ENCODE results near the gene IGFBP6. TPM values are rescaled to one million over a fixed set of nuclear protein-coding genes. Genes with fewer than 3 reads are reported as not detected.

IGFBP6 gene
- total RNA-seq, 1 donor from 2014 or later: 70.3 TPM

DNA sequence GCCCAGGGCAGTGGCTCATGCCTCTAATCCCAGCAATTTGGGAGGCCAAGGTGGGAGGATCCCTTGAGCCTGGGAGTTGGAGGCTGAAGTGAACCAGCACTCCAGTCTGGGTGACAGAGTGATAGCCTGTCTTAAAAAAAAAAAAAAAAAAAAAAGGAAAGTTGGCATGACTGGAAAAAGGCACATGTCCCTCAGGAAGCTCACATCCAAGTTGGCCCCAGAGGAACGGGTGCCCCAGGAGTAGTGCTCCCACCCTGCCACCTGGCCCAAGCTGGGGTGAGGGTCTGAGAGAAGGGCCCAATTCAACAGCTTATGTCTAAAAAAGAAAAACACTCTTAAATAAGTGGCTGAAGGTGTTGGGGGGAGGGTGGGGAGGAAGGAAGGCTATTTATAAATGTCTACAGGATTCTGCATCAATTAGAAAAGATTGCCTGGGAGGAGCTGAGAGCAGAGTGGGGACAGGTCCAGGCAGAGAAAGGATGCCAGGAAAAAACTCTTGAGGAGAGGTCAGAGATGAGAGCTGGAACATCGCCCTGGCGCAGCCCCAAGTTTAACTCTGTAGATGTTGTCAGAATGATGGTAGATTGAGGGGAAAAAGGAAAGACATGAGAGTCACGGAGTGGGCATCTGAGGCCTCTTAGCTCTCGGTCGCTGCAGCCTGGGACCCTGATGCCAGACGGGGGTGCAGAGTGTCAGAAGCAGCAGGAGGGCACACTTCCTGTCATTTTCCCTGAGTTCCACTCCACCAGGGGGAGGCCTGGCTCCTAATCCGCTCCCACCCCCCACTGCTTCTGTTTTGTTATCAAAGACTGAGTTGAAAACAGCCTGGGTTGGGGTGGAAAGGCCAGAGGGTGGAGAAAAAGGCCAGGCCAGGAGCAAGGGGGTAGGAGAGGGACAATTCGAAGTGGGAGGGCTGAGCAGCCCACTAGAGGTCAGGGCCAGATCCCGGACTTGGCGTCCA is 25.6 kb upstream of the IGFBP6 start:
- Mint-ChIP-seq H3K9me3 (no peaks in the 10 kb centered on the region), H3K4me1 (peaks cover 83% of the 10 kb centered on the region), H3K27ac (peak overlapping the region; percentile 93), H3K27me3 (ENCODE audit: low read depth) (no peaks in the 10 kb centered on the region), H3K4me3 (no peak overlapping the region), H3K36me3 (peaks cover 13% of the 10 kb centered on the region)
- TF ChIP-seq, protein P1, sequence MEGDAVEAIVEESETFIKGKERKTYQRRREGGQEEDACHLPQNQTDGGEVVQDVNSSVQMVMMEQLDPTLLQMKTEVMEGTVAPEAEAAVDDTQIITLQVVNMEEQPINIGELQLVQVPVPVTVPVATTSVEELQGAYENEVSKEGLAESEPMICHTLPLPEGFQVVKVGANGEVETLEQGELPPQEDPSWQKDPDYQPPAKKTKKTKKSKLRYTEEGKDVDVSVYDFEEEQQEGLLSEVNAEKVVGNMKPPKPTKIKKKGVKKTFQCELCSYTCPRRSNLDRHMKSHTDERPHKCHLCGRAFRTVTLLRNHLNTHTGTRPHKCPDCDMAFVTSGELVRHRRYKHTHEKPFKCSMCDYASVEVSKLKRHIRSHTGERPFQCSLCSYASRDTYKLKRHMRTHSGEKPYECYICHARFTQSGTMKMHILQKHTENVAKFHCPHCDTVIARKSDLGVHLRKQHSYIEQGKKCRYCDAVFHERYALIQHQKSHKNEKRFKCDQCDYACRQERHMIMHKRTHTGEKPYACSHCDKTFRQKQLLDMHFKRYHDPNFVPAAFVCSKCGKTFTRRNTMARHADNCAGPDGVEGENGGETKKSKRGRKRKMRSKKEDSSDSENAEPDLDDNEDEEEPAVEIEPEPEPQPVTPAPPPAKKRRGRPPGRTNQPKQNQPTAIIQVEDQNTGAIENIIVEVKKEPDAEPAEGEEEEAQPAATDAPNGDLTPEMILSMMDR (IDR thresholded peaks at IDR 0.05; ENCODE audit: unreplicated experiment): no peak
- DNase-seq (ENCODE audit: low spot score in 2 of 2, unreplicated experiment in 2 of 2): no peak

DNA sequence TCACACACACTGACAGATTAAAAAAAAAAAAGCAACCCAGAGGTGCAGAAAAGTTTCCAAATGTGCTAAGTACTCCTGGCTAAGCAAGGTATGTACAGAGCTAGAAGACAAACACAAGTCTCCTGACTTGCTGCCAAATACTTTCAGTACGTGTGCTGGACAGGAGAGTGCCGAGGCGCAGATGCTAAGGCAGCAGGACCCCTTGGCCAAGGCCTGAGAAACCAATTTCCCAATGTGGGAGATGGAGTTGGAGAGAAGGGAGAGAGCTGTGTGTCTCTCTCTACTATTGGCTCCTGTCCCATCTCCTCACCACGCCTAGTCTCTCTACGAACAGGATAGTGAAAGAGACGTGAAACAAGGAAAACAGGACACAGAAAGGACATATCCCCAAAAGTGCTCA is 23.6 kb upstream of the IGFBP6 start:
- Mint-ChIP-seq H3K27ac (peak overlapping the region; percentile 49), H3K27me3 (ENCODE audit: low read depth) (no peaks in the 10 kb centered on the region), H3K4me3 (no peak overlapping the region), H3K9me3 (no peaks in the 10 kb centered on the region), H3K4me1 (peaks cover 86% of the 10 kb centered on the region), H3K36me3 (peaks cover 11% of the 10 kb centered on the region)
- TF ChIP-seq, protein P1 (IDR thresholded peaks at IDR 0.05; ENCODE audit: unreplicated experiment): no peak
- DNase-seq (ENCODE audit: low spot score in 2 of 2, unreplicated experiment in 2 of 2): no peak

DNA sequence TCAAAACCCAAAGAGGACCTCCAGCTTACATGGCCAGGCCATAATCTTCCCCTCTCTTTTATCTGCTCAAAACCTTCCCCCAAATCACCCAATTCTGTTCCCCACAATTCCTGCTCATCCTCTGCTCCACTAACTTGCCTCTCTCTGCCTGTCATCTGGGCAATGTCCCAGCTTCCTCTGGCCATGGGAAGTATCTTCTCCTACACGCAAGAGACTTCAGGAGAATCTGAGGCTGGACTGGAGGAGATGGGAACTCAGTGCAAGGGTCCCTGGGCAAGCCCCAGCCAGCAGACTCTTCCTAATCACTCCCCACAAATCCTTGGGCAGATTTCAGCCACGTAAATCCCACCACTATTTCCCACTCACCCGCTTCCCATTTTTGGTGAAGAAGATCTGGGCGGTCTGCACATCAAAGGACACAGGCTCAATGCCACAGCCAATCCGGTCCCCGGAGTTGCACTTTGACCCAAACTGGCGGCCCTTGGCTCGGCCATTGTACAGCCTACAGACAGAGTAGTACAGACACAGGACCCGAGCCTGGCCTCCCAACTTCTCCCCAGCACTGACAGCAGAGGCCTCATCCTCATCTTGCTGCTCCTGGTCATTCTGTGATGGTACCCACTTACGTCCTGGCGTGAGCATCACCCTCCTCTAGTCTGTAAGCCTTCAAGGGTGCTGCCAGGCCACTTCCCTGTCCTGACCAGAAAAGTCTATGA is 23.0 kb upstream of the IGFBP6 start:
- H3K27ac Mint-ChIP-seq: peak overlapping the region; percentile 49
- TF ChIP-seq, protein P1 (IDR thresholded peaks at IDR 0.05; ENCODE audit: unreplicated experiment): no peak
- H3K36me3 Mint-ChIP-seq: peaks cover 11% of the 10 kb centered on the region
- no peak overlapping the region for H3K4me3 Mint-ChIP-seq
- H3K4me1 Mint-ChIP-seq: peaks cover 80% of the 10 kb centered on the region
- H3K9me3 Mint-ChIP-seq: no peaks in the 10 kb centered on the region
- no peak for DNase-seq (ENCODE audit: low spot score in 2 of 2, unreplicated experiment in 2 of 2)
- H3K27me3 Mint-ChIP-seq (ENCODE audit: low read depth): no peaks in the 10 kb centered on the region

DNA sequence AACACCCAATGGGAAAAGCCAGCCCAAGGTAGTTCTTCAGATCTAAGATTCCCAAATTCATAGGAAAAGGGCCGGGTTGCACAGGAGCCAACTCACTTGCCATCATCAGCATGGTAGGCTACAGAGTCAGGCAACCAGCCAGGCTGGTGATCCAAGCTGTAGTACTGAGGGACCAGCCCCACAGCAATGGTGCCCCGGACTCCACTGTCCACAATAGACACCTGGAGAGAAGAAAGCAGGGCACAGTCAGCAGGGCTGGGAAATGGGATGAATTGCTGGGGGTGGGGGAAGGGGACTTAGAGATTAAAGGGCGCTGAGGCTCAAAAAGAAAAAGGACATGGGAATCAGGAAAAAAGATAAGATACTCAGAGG is 22.5 kb upstream of the IGFBP6 start:
- Mint-ChIP-seq H3K36me3 (peaks cover 11% of the 10 kb centered on the region), H3K27me3 (ENCODE audit: low read depth) (no peaks in the 10 kb centered on the region), H3K4me1 (peaks cover 78% of the 10 kb centered on the region), H3K27ac (peak overlapping the region; percentile 77), H3K4me3 (no peak overlapping the region), H3K9me3 (no peaks in the 10 kb centered on the region)
- TF ChIP-seq, protein P1 (IDR thresholded peaks at IDR 0.05; ENCODE audit: unreplicated experiment): no peak
- no peak for DNase-seq (ENCODE audit: low spot score in 2 of 2, unreplicated experiment in 2 of 2)

DNA sequence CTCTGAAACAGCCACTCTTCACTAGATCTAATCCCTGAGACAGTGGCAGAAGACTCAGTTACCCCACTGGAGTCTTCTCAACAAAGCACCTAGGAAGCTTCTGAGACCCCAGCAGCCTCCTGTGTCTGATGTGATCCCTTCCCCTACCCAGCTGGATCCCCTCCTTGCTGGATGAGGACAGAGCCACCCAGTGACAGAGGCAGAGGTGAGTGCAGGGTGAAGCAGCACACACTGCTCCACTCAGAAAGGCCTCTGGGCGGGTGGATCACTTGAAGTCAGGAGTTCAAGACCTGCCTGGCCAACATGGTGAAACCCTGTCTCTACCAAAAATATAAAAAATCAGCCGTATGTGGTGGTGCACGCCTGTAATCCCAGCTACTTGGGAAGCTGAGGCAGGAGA is 21.0 kb upstream of the IGFBP6 start:
- peak overlapping the region; percentile 77 for H3K27ac Mint-ChIP-seq
- no peak overlapping the region for H3K4me3 Mint-ChIP-seq
- TF ChIP-seq, protein P1 (IDR thresholded peaks at IDR 0.05; ENCODE audit: unreplicated experiment): no peak
- H3K27me3 Mint-ChIP-seq (ENCODE audit: low read depth): no peaks in the 10 kb centered on the region
- H3K36me3 Mint-ChIP-seq: peaks cover 11% of the 10 kb centered on the region
- H3K4me1 Mint-ChIP-seq: peaks cover 70% of the 10 kb centered on the region
- H3K9me3 Mint-ChIP-seq: no peaks in the 10 kb centered on the region
- DNase-seq (ENCODE audit: low spot score in 2 of 2, unreplicated experiment in 2 of 2): no peak

Data from mesothelial cell of epicardium (in vitro differentiated cells).